AG04450 (cell line): Measurements from ENCODE around the gene EPB41L2. TPM values are rescaled to one million over a fixed set of nuclear protein-coding genes. Genes with fewer than 3 reads are reported as not detected.

Experiments
- CTCF ChIA-PET: fragments of 300-600, 350-600 bp; formaldehyde crosslinking; extraction: SDS; loops from one replicate; lab custom pipeline; 2022; ENCODE audit warnings: antibody characterized with exemption, inconsistent platforms; lab: Charles Lee
- POLR2A ChIA-PET: fragments of 350-600 bp; formaldehyde crosslinking; extraction: SDS; loops from one replicate; lab custom pipeline; 2021; ENCODE audit warnings: antibody characterized with exemption, inconsistent platforms; lab: Yijun Ruan, JAX
- DNase-seq: peaks from one replicate; pipeline ENCODE4 v3.0.0-alpha.2; 2011; ENCODE audit warnings: low read depth, low spot score
- H3K27ac ChIP-seq: one replicate; pipeline ENCODE4 v1.5.1; 2012; ENCODE audit warnings: low read depth, low read length, control low read depth
- H3K27me3 ChIP-seq: one replicate; pipeline ENCODE4 v1.6.0; 2012; ENCODE audit warnings: low read length; ENCODE audit not compliant: control insufficient read depth, insufficient read depth
- H3K4me3 ChIP-seq: 2 replicates; pipeline ENCODE4 v1.5.1; 2011; ENCODE audit warnings: mild to moderate bottlenecking, low read depth, low read length, control low read depth
- H3K9me3 ChIP-seq: 2 replicates; pipeline ENCODE4 v1.5.1; 2012; ENCODE audit warnings: low read length; ENCODE audit not compliant: control insufficient read depth, insufficient read depth
- CTCF ChIP-seq: IDR thresholded peaks from 2 replicates; pipeline ENCODE4 v1.5.1; 2011; ENCODE audit warnings: low read depth, low read length, control low read depth, inconsistent platforms
- polyA minus RNA-seq: library from RNA; depleted of rRNA, polyadenylated mRNA; stranded (reverse); fragments of >200 nt; gene quantifications from 2 replicates; pipeline ENCODE4 v1.2.3, GENCODE V29; 2011; rRNA and poly(A)+ RNA removed
- polyA plus RNA-seq: library from polyadenylated mRNA; depleted of rRNA; stranded (reverse); fragments of >200 nt; gene quantifications from 2 replicates; pipeline ENCODE4 v1.2.3, GENCODE V29; 2011; rRNA removed

Gene EPB41L2
- polyA plus RNA-seq = 150 and 165 TPM in 2 replicates
- 186 and 206 TPM in 2 replicates for polyA minus RNA-seq

- TF ChIP-seq CTCF = peak; percentile 37; the same call in 1 of the 2 replicates
- POLR2A ChIA-PET = interaction anchor here (0.6 to 1.2 kb wide), 2 partner anchors 39 to 173 kb away, joined by 4 read pairs; no protein-coding TSS in a partner anchor
- no peaks in the 10 kb centered on the region for H3K27me3 ChIP-seq
- peak within 1 kb of the TSS; percentile 89 for H3K4me3 ChIP-seq
- peak within 1 kb of the TSS; percentile 78 for H3K27ac ChIP-seq
- peak; percentile 70 for DNase-seq
- CTCF ChIA-PET = interaction anchor here (0.7 kb wide), 2 partner anchors 84 to 99 kb away, joined by 3 to 7 read pairs; no protein-coding TSS in a partner anchor
- no peaks in the 10 kb centered on the region; the same call in 1 of the 2 replicates for H3K9me3 ChIP-seq
Measured at GRCh38 chr6:131063028-131063763, at the start of gene EPB41L2. EPB41L2 (minus strand) TSS chr6:131063245; CDS start chr6:130956485, 106,760 bp downstream.

- no peak for TF ChIP-seq CTCF
- ChIA-PET CTCF (interaction anchor here (0.6 to 1.6 kb wide), 2 partner anchors 10 to 227 kb away, joined by 3 read pairs; no protein-coding TSS in a partner anchor), POLR2A (no interaction called here)
- no peaks in the 10 kb centered on the region for H3K9me3 ChIP-seq
- H3K4me3 ChIP-seq = no peak overlapping the region
- no peak for DNase-seq
- H3K27me3 ChIP-seq = no peaks in the 10 kb centered on the region
- no peak overlapping the region for H3K27ac ChIP-seq
Measured at GRCh38 chr6:131112249-131112648, 49.2 kb upstream of the EPB41L2 start.

- H3K9me3 ChIP-seq = no peaks in the 10 kb centered on the region
- H3K27me3 ChIP-seq = no peaks in the 10 kb centered on the region
- DNase-seq = peak; percentile 69
- TF ChIP-seq CTCF = no peak
- CTCF ChIA-PET = interaction anchor here (1.9 kb wide), 1 partner anchor 222 kb away, joined by 7 read pairs; no protein-coding TSS in a partner anchor
- H3K27ac ChIP-seq = no peak overlapping the region
- POLR2A ChIA-PET = interaction anchor here (0.5 to 0.8 kb wide), 2 partner anchors 216 to 953 kb away, joined by 3 to 5 read pairs; no protein-coding TSS in a partner anchor
- no peak overlapping the region for H3K4me3 ChIP-seq
Measured at GRCh38 chr6:131107151-131107550, 44.1 kb upstream of the EPB41L2 start.

GRCh38 chr6:131103901-131104300 is 40.9 kb upstream of the EPB41L2 start:
- ChIA-PET CTCF (interaction anchor here (1.1 to 1.2 kb wide), 2 partner anchors 9 to 219 kb away, joined by 3 read pairs; no protein-coding TSS in a partner anchor), POLR2A (no interaction called here)
- Histone ChIP-seq H3K4me3 (no peak overlapping the region), H3K27me3 (no peaks in the 10 kb centered on the region), H3K27ac (no peak overlapping the region), H3K9me3 (no peaks in the 10 kb centered on the region)
- TF ChIP-seq CTCF = no peak
- no peak for DNase-seq

GRCh38 chr6:131103296-131103695 is 40.3 kb upstream of the EPB41L2 start:
- Histone ChIP-seq H3K4me3 (no peak overlapping the region), H3K27me3 (no peaks in the 10 kb centered on the region), H3K9me3 (no peaks in the 10 kb centered on the region), H3K27ac (no peak overlapping the region)
- CTCF ChIA-PET = no interaction called here
- POLR2A ChIA-PET = no interaction called here
- no peak for DNase-seq
- TF ChIP-seq CTCF = no peak
